Measurements from ENCODE around the gene MAP3K5. TPM values are rescaled to one million over a fixed set of nuclear protein-coding genes. Genes with fewer than 3 reads are reported as not detected.

The MAP3K5 gene
- polyA plus RNA-seq, 1 experiment, result 2.5 TPM

- no peak for TF ChIP-seq CTCF (IDR thresholded peaks at IDR 0.05; ENCODE audit: insufficient read depth, low read depth, low read length)
- H3K36me3 ChIP-seq (ENCODE audit: control insufficient read depth, insufficient read depth, low read length), result no peaks in the 10 kb centered on the region
- ChIA-PET POLR2A (no interaction called here), CTCF (interaction anchor here (0.8 kb wide), 1 partner anchor 9 kb away, joined by 3 read pairs; no protein-coding TSS in a partner anchor)
- DNase-seq (ENCODE audit: low read depth), result no peak
- H3K4me3 ChIP-seq (ENCODE audit: low read depth, low read length), result no peak overlapping the region
- H3K27me3 ChIP-seq (ENCODE audit: control insufficient read depth, insufficient read depth, low read length), result peaks cover 3% of the 10 kb centered on the region
Observed at GRCh38 chr6:136553166-136553787, 239.0 kb downstream of the MAP3K5 start.

GRCh38 chr6:136552054-136552453 lies 240.2 kb downstream of the MAP3K5 start:
- Histone ChIP-seq H3K36me3 (ENCODE audit: control insufficient read depth, insufficient read depth, low read length) (no peaks in the 10 kb centered on the region), H3K27me3 (ENCODE audit: control insufficient read depth, insufficient read depth, low read length) (peaks cover 3% of the 10 kb centered on the region), H3K4me3 (ENCODE audit: low read depth, low read length) (no peak overlapping the region)
- DNase-seq (ENCODE audit: low read depth), result no peak
- TF ChIP-seq CTCF (IDR thresholded peaks at IDR 0.05; ENCODE audit: insufficient read depth, low read depth, low read length), result no peak
- ChIA-PET CTCF (interaction anchor here (0.6 to 1.3 kb wide), 6 partner anchors 8 to 241 kb away, joined by 3 to 5 read pairs (median 3); partner anchors contain the start of gene MAP3K5), POLR2A (no interaction called here)

- CTCF ChIA-PET, result interaction anchor here (0.9 to 1.8 kb wide), 13 partner anchors 9 to 241 kb away, joined by 3 to 19 read pairs (median 4); partner anchors contain the start of gene MAP3K5
- DNase-seq (ENCODE audit: low read depth), result no peak
Observed at GRCh38 chr6:136551103-136551502, 241.2 kb downstream of the MAP3K5 start.

GRCh38 chr6:136550330-136551071 lies 241.8 kb downstream of the MAP3K5 start, which contains the start of gene MAP7:
Gene MAP7 (minus strand): TSS chr6:136550422. CDS start chr6:136550408, 14 bp downstream.
- POLR2A ChIA-PET, result no interaction called here
- TF ChIP-seq CTCF (IDR thresholded peaks at IDR 0.05; ENCODE audit: insufficient read depth, low read depth, low read length), result peak; percentile 54
- CTCF ChIA-PET, result interaction anchor here (0.6 to 1.8 kb wide), 22 partner anchors 8 to 275 kb away, joined by 3 to 19 read pairs (median 3); partner anchors contain the start of gene MAP3K5
- DNase-seq (ENCODE audit: low read depth), result no peak
- peaks cover 3% of the 10 kb centered on the region for H3K27me3 ChIP-seq (ENCODE audit: control insufficient read depth, insufficient read depth, low read length)
- peak within 1 kb of the TSS; percentile 69 for H3K4me3 ChIP-seq (ENCODE audit: low read depth, low read length)
- no peaks in the 10 kb centered on the region for H3K36me3 ChIP-seq (ENCODE audit: control insufficient read depth, insufficient read depth, low read length)

More at GRCh38 chr6:136551103-136551502, 241.2 kb downstream of the MAP3K5 start:
- POLR2A ChIA-PET, result no interaction called here
- no peak overlapping the region for H3K4me3 ChIP-seq (ENCODE audit: low read depth, low read length)
- no peaks in the 10 kb centered on the region for H3K36me3 ChIP-seq (ENCODE audit: control insufficient read depth, insufficient read depth, low read length)
- H3K27me3 ChIP-seq (ENCODE audit: control insufficient read depth, insufficient read depth, low read length), result peaks cover 3% of the 10 kb centered on the region
- no peak for TF ChIP-seq CTCF (IDR thresholded peaks at IDR 0.05; ENCODE audit: insufficient read depth, low read depth, low read length)

GRCh38 chr6:136550045-136550329 lies 242.3 kb downstream of the MAP3K5 start:
- peaks cover 3% of the 10 kb centered on the region for H3K27me3 ChIP-seq (ENCODE audit: control insufficient read depth, insufficient read depth, low read length)
- DNase-seq (ENCODE audit: low read depth), result no peak
- ChIA-PET CTCF (interaction anchor here (0.6 to 1.8 kb wide), 22 partner anchors 9 to 276 kb away, joined by 3 to 19 read pairs (median 3); partner anchors contain the start of gene MAP3K5), POLR2A (no interaction called here)
- peak overlapping the region; percentile 69 for H3K4me3 ChIP-seq (ENCODE audit: low read depth, low read length)
- TF ChIP-seq CTCF (IDR thresholded peaks at IDR 0.05; ENCODE audit: insufficient read depth, low read depth, low read length), result no peak
- no peaks in the 10 kb centered on the region for H3K36me3 ChIP-seq (ENCODE audit: control insufficient read depth, insufficient read depth, low read length)
